ENCODE results near the gene CDKN1B.
A peak's percentile ranks its signal among the peaks of the same experiment; 100 is the strongest.

CDKN1B gene

GRCh38 chr12:12686472-12686871 is 30.7 kb upstream of the CDKN1B start:
- 100% methylated on average over 1 of the region's 1 CpG for WGBS

GRCh38 chr12:12686925-12687324 is 30.2 kb upstream of the CDKN1B start:
- Histone ChIP-seq H3K79me1 (replicated peaks; ENCODE audit: low read length, poor library complexity, severe bottlenecking) (no peaks in the 10 kb centered on the region), H3K36me3 (ENCODE audit: control insufficient read depth in 1 of 2, insufficient read depth in 2 of 2, low read depth in 1 of 2, low read length in 2 of 2) (no peaks in the 10 kb centered on the region), H3K18ac (ENCODE audit: low read depth in 1 of 2, low read length in 2 of 2) (no peak overlapping the region), H3K9ac (ENCODE audit: low read length) (peak overlapping the region; percentile 55), H2AFZ (ENCODE audit: low read depth, low read length) (no peak overlapping the region), H2BK12ac (ENCODE audit: low read length in 2 of 2) (no peak overlapping the region), H4K91ac (ENCODE audit: low read length) (no peak overlapping the region), H4K8ac (ENCODE audit: low read length) (no peak overlapping the region), H3K14ac (ENCODE audit: low read length in 2 of 2) (no peak overlapping the region), H3K4ac (ENCODE audit: low read depth in 1 of 2, low read length in 2 of 2) (no peak overlapping the region), H2BK15ac (ENCODE audit: low read depth, poor library complexity, severe bottlenecking) (no peak overlapping the region), H3K9me3 (ENCODE audit: control insufficient read depth, low read length) (no peaks in the 10 kb centered on the region), H2BK120ac (ENCODE audit: low read depth, low read length) (no peak overlapping the region), H3K4me1 (ENCODE audit: control insufficient read depth, insufficient read depth, low read depth, low read length) (peaks cover 1% of the 10 kb centered on the region), H3K27ac (ENCODE audit: low read length, poor library complexity, severe bottlenecking) (no peak overlapping the region), H3K23ac (ENCODE audit: low read length in 2 of 2) (no peak overlapping the region), H3K4me3 (ENCODE audit: insufficient read depth in 1 of 2, low read depth in 1 of 2, low read length in 2 of 2) (no peak overlapping the region), H3K4me2 (ENCODE audit: low read length, poor library complexity, severe bottlenecking) (no peak overlapping the region), H2BK5ac (ENCODE audit: low read depth, low read length, poor library complexity, severe bottlenecking) (no peak overlapping the region), H2AK5ac (ENCODE audit: low read length, severe bottlenecking) (no peak overlapping the region), H3K27me3 (ENCODE audit: control insufficient read depth in 1 of 2, insufficient read depth in 1 of 2, low read length in 2 of 2) (peaks cover 0 to 13% of the 10 kb centered on the region in 2 experiments)
- DNase-seq, result no peak

More at GRCh38 chr12:12686472-12686871, 30.7 kb upstream of the CDKN1B start:
- H3K4ac ChIP-seq (ENCODE audit: low read depth in 1 of 2, low read length in 2 of 2), result no peak overlapping the region
- no peak overlapping the region for H3K23ac ChIP-seq (ENCODE audit: low read length in 2 of 2)
- no peak overlapping the region for H2AK5ac ChIP-seq (ENCODE audit: low read length, severe bottlenecking)
- H3K4me3 ChIP-seq (ENCODE audit: insufficient read depth in 1 of 2, low read depth in 1 of 2, low read length in 2 of 2), result no peak overlapping the region
- no peak overlapping the region for H2BK15ac ChIP-seq (ENCODE audit: low read depth, poor library complexity, severe bottlenecking)
- no peak overlapping the region for H3K9ac ChIP-seq (ENCODE audit: low read length)
- no peaks in the 10 kb centered on the region for H3K36me3 ChIP-seq (ENCODE audit: control insufficient read depth in 1 of 2, insufficient read depth in 2 of 2, low read depth in 1 of 2, low read length in 2 of 2)
- H3K79me1 ChIP-seq (replicated peaks; ENCODE audit: low read length, poor library complexity, severe bottlenecking), result no peaks in the 10 kb centered on the region
- no peak for DNase-seq
- H3K9me3 ChIP-seq (ENCODE audit: control insufficient read depth, low read length), result no peaks in the 10 kb centered on the region
- H2BK5ac ChIP-seq (ENCODE audit: low read depth, low read length, poor library complexity, severe bottlenecking), result no peak overlapping the region
- no peak overlapping the region for H4K8ac ChIP-seq (ENCODE audit: low read length)
- no peak overlapping the region for H2BK120ac ChIP-seq (ENCODE audit: low read depth, low read length)
- no peak overlapping the region for H3K14ac ChIP-seq (ENCODE audit: low read length in 2 of 2)
- no peak overlapping the region for H2AFZ ChIP-seq (ENCODE audit: low read depth, low read length)
- H4K91ac ChIP-seq (ENCODE audit: low read length), result no peak overlapping the region
- no peak overlapping the region for H3K27ac ChIP-seq (ENCODE audit: low read length, poor library complexity, severe bottlenecking)
- no peak overlapping the region for H2BK12ac ChIP-seq (ENCODE audit: low read length in 2 of 2)
- no peak overlapping the region for H3K4me2 ChIP-seq (ENCODE audit: low read length, poor library complexity, severe bottlenecking)
- peaks cover 0 to 14% of the 10 kb centered on the region in 2 experiments for H3K27me3 ChIP-seq (ENCODE audit: control insufficient read depth in 1 of 2, insufficient read depth in 1 of 2, low read length in 2 of 2)
- peaks cover 1% of the 10 kb centered on the region for H3K4me1 ChIP-seq (ENCODE audit: control insufficient read depth, insufficient read depth, low read depth, low read length)
- H3K18ac ChIP-seq (ENCODE audit: low read depth in 1 of 2, low read length in 2 of 2), result no peak overlapping the region

- Histone ChIP-seq H2AFZ (ENCODE audit: low read depth, low read length) (no peak overlapping the region), H3K18ac (ENCODE audit: low read depth in 1 of 2, low read length in 2 of 2) (no peak overlapping the region), H2BK120ac (ENCODE audit: low read depth, low read length) (no peak overlapping the region), H3K23ac (ENCODE audit: low read length in 2 of 2) (no peak overlapping the region), H3K4me2 (ENCODE audit: low read length, poor library complexity, severe bottlenecking) (no peak overlapping the region), H3K9ac (ENCODE audit: low read length) (no peak overlapping the region), H4K8ac (ENCODE audit: low read length) (no peak overlapping the region), H2AK5ac (ENCODE audit: low read length, severe bottlenecking) (no peak overlapping the region), H4K91ac (ENCODE audit: low read length) (no peak overlapping the region), H3K79me1 (replicated peaks; ENCODE audit: low read length, poor library complexity, severe bottlenecking) (no peaks in the 10 kb centered on the region), H3K27ac (ENCODE audit: low read length, poor library complexity, severe bottlenecking) (no peak overlapping the region), H2BK5ac (ENCODE audit: low read depth, low read length, poor library complexity, severe bottlenecking) (no peak overlapping the region), H3K36me3 (ENCODE audit: control insufficient read depth in 1 of 2, insufficient read depth in 2 of 2, low read depth in 1 of 2, low read length in 2 of 2) (no peaks in the 10 kb centered on the region), H3K4me3 (ENCODE audit: insufficient read depth in 1 of 2, low read depth in 1 of 2, low read length in 2 of 2) (no peak overlapping the region), H3K9me3 (ENCODE audit: control insufficient read depth, low read length) (no peaks in the 10 kb centered on the region), H3K27me3 (ENCODE audit: control insufficient read depth in 1 of 2, insufficient read depth in 1 of 2, low read length in 2 of 2) (no peaks in the 10 kb centered on the region), H2BK12ac (ENCODE audit: low read length in 2 of 2) (no peak overlapping the region), H3K14ac (ENCODE audit: low read length in 2 of 2) (no peak overlapping the region), H3K4ac (ENCODE audit: low read depth in 1 of 2, low read length in 2 of 2) (no peak overlapping the region), H2BK15ac (ENCODE audit: low read depth, poor library complexity, severe bottlenecking) (no peak overlapping the region), H3K4me1 (ENCODE audit: control insufficient read depth, insufficient read depth, low read depth, low read length) (peaks cover 1% of the 10 kb centered on the region)
- WGBS, result 84% methylated on average over 4 of the region's 5 CpGs
- no peak for DNase-seq
Measured at GRCh38 chr12:12689647-12690300, 27.4 kb upstream of the CDKN1B start.

- Histone ChIP-seq H3K4me3 (ENCODE audit: insufficient read depth in 1 of 2, low read depth in 1 of 2, low read length in 2 of 2) (no peak overlapping the region), H2BK120ac (ENCODE audit: low read depth, low read length) (no peak overlapping the region), H2BK12ac (ENCODE audit: low read length in 2 of 2) (no peak overlapping the region), H2AFZ (ENCODE audit: low read depth, low read length) (no peak overlapping the region), H3K9me3 (ENCODE audit: control insufficient read depth, low read length) (no peaks in the 10 kb centered on the region), H3K4me1 (ENCODE audit: control insufficient read depth, insufficient read depth, low read depth, low read length) (peaks cover 1% of the 10 kb centered on the region), H3K4me2 (ENCODE audit: low read length, poor library complexity, severe bottlenecking) (no peak overlapping the region), H3K9ac (ENCODE audit: low read length) (no peak overlapping the region), H2BK5ac (ENCODE audit: low read depth, low read length, poor library complexity, severe bottlenecking) (no peak overlapping the region), H3K23ac (ENCODE audit: low read length in 2 of 2) (no peak overlapping the region), H3K18ac (ENCODE audit: low read depth in 1 of 2, low read length in 2 of 2) (no peak overlapping the region), H3K14ac (ENCODE audit: low read length in 2 of 2) (no peak overlapping the region), H4K91ac (ENCODE audit: low read length) (no peak overlapping the region), H3K27ac (ENCODE audit: low read length, poor library complexity, severe bottlenecking) (no peak overlapping the region), H2BK15ac (ENCODE audit: low read depth, poor library complexity, severe bottlenecking) (no peak overlapping the region), H3K4ac (ENCODE audit: low read depth in 1 of 2, low read length in 2 of 2) (no peak overlapping the region), H3K36me3 (ENCODE audit: control insufficient read depth in 1 of 2, insufficient read depth in 2 of 2, low read depth in 1 of 2, low read length in 2 of 2) (no peaks in the 10 kb centered on the region), H4K8ac (ENCODE audit: low read length) (no peak overlapping the region), H3K27me3 (ENCODE audit: control insufficient read depth in 1 of 2, insufficient read depth in 1 of 2, low read length in 2 of 2) (no peaks in the 10 kb centered on the region), H3K79me1 (replicated peaks; ENCODE audit: low read length, poor library complexity, severe bottlenecking) (no peaks in the 10 kb centered on the region), H2AK5ac (ENCODE audit: low read length, severe bottlenecking) (no peak overlapping the region)
- WGBS, result 100% methylated on average over 2 of the region's 2 CpGs
- no peak for DNase-seq
Measured at GRCh38 chr12:12691549-12691948, 25.6 kb upstream of the CDKN1B start.
